RWPE2 (cell line): ENCODE data around the gene ENO3.

Experiments used
- ATAC-seq: fragments of 200-7000 bp; cut with Tn5 transposase; 3 replicates; pipeline ENCODE4 v1.9.1; 2021; ENCODE audit warnings: low read depth
- DNase-seq: peaks from one replicate; pipeline ENCODE4 v3.0.0-alpha.2; 2020; ENCODE audit warnings: low spot score
- H3K27ac ChIP-seq: fragments of 450-650 bp; 2 replicates; pipeline ENCODE4 v1.5.1; 2017; ENCODE audit warnings: mild to moderate bottlenecking; ENCODE audit not compliant: poor library complexity, severe bottlenecking
- H3K27me3 ChIP-seq: fragments of 250-450 bp; sonication (Bioruptor Pico); 2 replicates; pipeline ENCODE4 v1.5.1; 2021; ENCODE audit warnings: mild to moderate bottlenecking, moderate library complexity; ENCODE audit not compliant: insufficient read depth, poor library complexity, severe bottlenecking
- H3K36me3 ChIP-seq: fragments of 250-450 bp; sonication (Bioruptor Pico); 2 replicates; pipeline ENCODE4 v1.5.1; 2020; ENCODE audit warnings: low read depth, mild to moderate bottlenecking, moderate library complexity
- H3K4me1 ChIP-seq: fragments of 250-450 bp; sonication (Bioruptor Pico); 2 replicates; pipeline ENCODE4 v1.5.1; 2021; ENCODE audit warnings: mild to moderate bottlenecking, moderate library complexity; ENCODE audit not compliant: insufficient read depth, poor library complexity, severe bottlenecking
- H3K4me3 ChIP-seq: fragments of 250-450 bp; sonication (Bioruptor Pico); 2 replicates; pipeline ENCODE4 v1.5.1; 2021; ENCODE audit warnings: mild to moderate bottlenecking, moderate library complexity; ENCODE audit not compliant: severe bottlenecking
- H3K9me3 ChIP-seq: fragments of 250-450 bp; sonication (Bioruptor Pico); 2 replicates; pipeline ENCODE4 v1.5.1; 2021; ENCODE audit warnings: mild to moderate bottlenecking, moderate library complexity; ENCODE audit not compliant: severe bottlenecking
- TF ChIP-seq, protein P1 (sequence below): fragments of 450-650 bp; IDR thresholded peaks from one replicate; pipeline ENCODE4 v1.5.1; 2017; ENCODE audit warnings: mild to moderate bottlenecking, moderate library complexity; ENCODE audit not compliant: poor library complexity, severe bottlenecking

The ENO3 gene

GRCh38 chr17:4944163-4944553 is 6.8 kb upstream of the ENO3 start:
- no peak for ATAC-seq
- Histone ChIP-seq H3K4me3 (no peak overlapping the region), H3K27me3 (no peaks in the 10 kb centered on the region), H3K4me1 (peaks cover 29% of the 10 kb centered on the region), H3K27ac (peak overlapping the region; percentile 99), H3K36me3 (peaks cover 58% of the 10 kb centered on the region), H3K9me3 (no peaks in the 10 kb centered on the region)
- DNase-seq: no peak
- TF ChIP-seq, protein P1, sequence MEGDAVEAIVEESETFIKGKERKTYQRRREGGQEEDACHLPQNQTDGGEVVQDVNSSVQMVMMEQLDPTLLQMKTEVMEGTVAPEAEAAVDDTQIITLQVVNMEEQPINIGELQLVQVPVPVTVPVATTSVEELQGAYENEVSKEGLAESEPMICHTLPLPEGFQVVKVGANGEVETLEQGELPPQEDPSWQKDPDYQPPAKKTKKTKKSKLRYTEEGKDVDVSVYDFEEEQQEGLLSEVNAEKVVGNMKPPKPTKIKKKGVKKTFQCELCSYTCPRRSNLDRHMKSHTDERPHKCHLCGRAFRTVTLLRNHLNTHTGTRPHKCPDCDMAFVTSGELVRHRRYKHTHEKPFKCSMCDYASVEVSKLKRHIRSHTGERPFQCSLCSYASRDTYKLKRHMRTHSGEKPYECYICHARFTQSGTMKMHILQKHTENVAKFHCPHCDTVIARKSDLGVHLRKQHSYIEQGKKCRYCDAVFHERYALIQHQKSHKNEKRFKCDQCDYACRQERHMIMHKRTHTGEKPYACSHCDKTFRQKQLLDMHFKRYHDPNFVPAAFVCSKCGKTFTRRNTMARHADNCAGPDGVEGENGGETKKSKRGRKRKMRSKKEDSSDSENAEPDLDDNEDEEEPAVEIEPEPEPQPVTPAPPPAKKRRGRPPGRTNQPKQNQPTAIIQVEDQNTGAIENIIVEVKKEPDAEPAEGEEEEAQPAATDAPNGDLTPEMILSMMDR: no peak

- TF ChIP-seq, protein P1: no peak
- ATAC-seq (no peak), DNase-seq (no peak)
- Histone ChIP-seq H3K4me3 (no peak overlapping the region), H3K36me3 (peaks cover 58% of the 10 kb centered on the region), H3K27me3 (no peaks in the 10 kb centered on the region), H3K27ac (peak overlapping the region; percentile 99), H3K9me3 (no peaks in the 10 kb centered on the region), H3K4me1 (peaks cover 29% of the 10 kb centered on the region)
These were observed 6.3 kb upstream of the ENO3 start for GRCh38 chr17:4944554-4945175.

- Histone ChIP-seq H3K4me1 (peaks cover 29% of the 10 kb centered on the region), H3K9me3 (no peaks in the 10 kb centered on the region), H3K27ac (peak overlapping the region; percentile 99), H3K27me3 (no peaks in the 10 kb centered on the region), H3K36me3 (peaks cover 58% of the 10 kb centered on the region), H3K4me3 (no peak overlapping the region)
- ATAC-seq (peak; percentile 60), DNase-seq (peak; percentile 92)
- TF ChIP-seq, protein P1: no peak
These were observed 5.6 kb upstream of the ENO3 start for GRCh38 chr17:4945176-4945943.

GRCh38 chr17:4945944-4946280 is 5.0 kb upstream of the ENO3 start:
- Histone ChIP-seq H3K4me1 (peaks cover 29% of the 10 kb centered on the region), H3K27me3 (no peaks in the 10 kb centered on the region), H3K9me3 (no peaks in the 10 kb centered on the region), H3K36me3 (peaks cover 58% of the 10 kb centered on the region), H3K4me3 (peak overlapping the region; percentile 88), H3K27ac (peak overlapping the region; percentile 99)
- DNase-seq: no peak
- TF ChIP-seq, protein P1: no peak
- no peak for ATAC-seq
